Activated CD4-positive, alpha-beta memory T cell treated with anti-CD3 and anti-CD28 coated beads, Interleukin-2, amount 10 ng/mL, durations not matched to agents 7 days and 5 days (primary cell): ENCODE data around the gene RCAN3. TPM values are rescaled to one million over a fixed set of nuclear protein-coding genes. Genes with fewer than 3 reads are reported as not detected.
"Not testable (repeated sequence)": the region's sequence is repeated elsewhere in the genome, so short reads cannot be mapped to it uniquely, and the experiment has no call there.

ENCODE experiments used
- CTCF ChIA-PET: fragments of 350-600 bp; sonication (Branson Sonifier 250); formaldehyde crosslinking; loops from one replicate; lab custom pipeline; 2021; ENCODE audit warnings: antibody characterized with exemption, inconsistent platforms; lab: Charles Lee
- POLR2A ChIA-PET: fragments of 350-600 bp; sonication (Branson Sonifier 250); formaldehyde crosslinking; loops from one replicate; lab custom pipeline; 2021; ENCODE audit warnings: antibody characterized with exemption; lab: Charles Lee
- DNase-seq: peaks from one replicate; pipeline ENCODE4 v3.0.0-alpha.2; 2020
- H3K27ac Mint-ChIP-seq: one replicate; pipeline ENCODE4 v1.8.0; 2021; ENCODE audit warnings: mild to moderate bottlenecking, mixed read lengths
- H3K27me3 Mint-ChIP-seq: one replicate; pipeline ENCODE4 v1.8.0; 2021; ENCODE audit warnings: mixed read lengths
- H3K36me3 Mint-ChIP-seq: one replicate; pipeline ENCODE4 v1.8.0; 2021; ENCODE audit warnings: low read depth, mixed read lengths
- H3K4me1 Mint-ChIP-seq: one replicate; pipeline ENCODE4 v1.8.0; 2021; ENCODE audit warnings: mixed read lengths
- H3K4me3 Mint-ChIP-seq: one replicate; pipeline ENCODE4 v1.8.0; 2021; ENCODE audit warnings: mild to moderate bottlenecking, mixed read lengths
- H3K9me3 Mint-ChIP-seq: one replicate; pipeline ENCODE4 v1.8.0; 2021; ENCODE audit warnings: mixed read lengths
- total RNA-seq, 2 experiments: library from RNA; stranded (reverse); gene quantifications; one replicate each; pipeline ENCODE4 v1.2.3, GENCODE V29; 2021

Gene RCAN3
- total RNA-seq, 2 experiments from 2014 or later, result 59.3 to 62.6 TPM

GRCh38 chr1:24536391-24536840 is 33.8 kb downstream of the RCAN3 start:
- DNase-seq, result peak; percentile 75
- Mint-ChIP-seq H3K27ac (peak overlapping the region; percentile 98), H3K36me3 (peaks cover 63% of the 10 kb centered on the region), H3K27me3 (no peaks in the 10 kb centered on the region), H3K9me3 (no peaks in the 10 kb centered on the region), H3K4me3 (peak overlapping the region; percentile 73), H3K4me1 (peaks cover 74% of the 10 kb centered on the region)
- CTCF ChIA-PET, result interaction anchor here (0.9 to 2.8 kb wide), 10 partner anchors 10 to 386 kb away, joined by 3 to 25 read pairs (median 8); partner anchors contain the start of genes NIPAL3 and RCAN3
- POLR2A ChIA-PET, result interaction anchor here (0.9 to 6.8 kb wide), 8 partner anchors 32 to 346 kb away, joined by 4 to 100 read pairs (median 10); partner anchors contain the start of genes NIPAL3, RCAN3, SRRM1 and STPG1

DNA sequence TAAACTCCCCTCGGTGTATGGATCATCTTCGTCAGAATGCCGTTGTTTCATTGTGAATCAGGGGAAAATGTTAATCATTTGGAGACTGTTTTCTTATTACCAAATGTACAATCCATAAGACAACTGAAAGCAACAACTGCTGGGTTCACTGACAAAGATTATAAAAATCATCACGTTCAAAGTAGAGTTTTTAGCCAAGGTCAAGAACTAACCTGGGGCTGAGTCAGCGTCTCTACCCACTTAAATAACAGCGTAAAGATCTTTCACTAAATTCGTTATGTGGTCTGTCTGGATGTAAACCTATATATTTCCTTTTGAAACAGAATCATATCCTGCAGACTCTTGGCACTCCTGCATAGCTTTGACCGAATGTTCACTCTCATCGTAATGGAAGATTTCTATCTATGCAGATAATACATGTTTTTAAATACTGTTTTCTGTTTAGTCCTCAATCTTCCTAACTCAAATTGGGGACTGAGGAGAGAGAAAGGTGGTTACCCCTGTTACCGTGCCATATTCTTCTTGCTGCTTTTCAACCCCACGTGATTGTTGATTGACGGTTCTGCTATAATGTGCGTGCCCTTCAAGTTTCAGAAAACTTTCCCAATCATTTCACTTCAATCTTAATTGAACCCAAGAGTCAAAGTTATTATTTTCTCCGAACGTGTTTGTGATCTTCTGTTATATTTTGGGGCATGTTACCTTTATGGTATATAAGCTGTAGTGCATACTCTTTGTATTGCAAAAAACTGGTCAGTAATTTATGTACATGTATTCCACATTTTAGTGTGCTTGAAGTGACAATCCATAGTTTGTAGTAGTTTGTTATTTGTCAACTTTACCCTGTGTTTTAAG is 37.6 kb downstream of the RCAN3 start:
- DNase-seq, result peak; percentile 3
- POLR2A ChIA-PET, result interaction anchor here (0.7 to 2.7 kb wide), 11 partner anchors 34 to 124 kb away, joined by 3 to 14 read pairs (median 6); partner anchors contain the start of genes NIPAL3 and RCAN3
- no peaks in the 10 kb centered on the region for H3K27me3 Mint-ChIP-seq
- H3K4me3 Mint-ChIP-seq, result peak overlapping the region; percentile 44
- CTCF ChIA-PET, result interaction anchor here (0.8 to 4.8 kb wide), 19 partner anchors 10 to 390 kb away, joined by 3 to 28 read pairs (median 4); partner anchors contain the start of gene NIPAL3
- H3K27ac Mint-ChIP-seq, result peak overlapping the region; percentile 81
- peaks cover 42% of the 10 kb centered on the region for H3K36me3 Mint-ChIP-seq
- H3K9me3 Mint-ChIP-seq, result no peaks in the 10 kb centered on the region
- H3K4me1 Mint-ChIP-seq, result peaks cover 77% of the 10 kb centered on the region

DNA sequence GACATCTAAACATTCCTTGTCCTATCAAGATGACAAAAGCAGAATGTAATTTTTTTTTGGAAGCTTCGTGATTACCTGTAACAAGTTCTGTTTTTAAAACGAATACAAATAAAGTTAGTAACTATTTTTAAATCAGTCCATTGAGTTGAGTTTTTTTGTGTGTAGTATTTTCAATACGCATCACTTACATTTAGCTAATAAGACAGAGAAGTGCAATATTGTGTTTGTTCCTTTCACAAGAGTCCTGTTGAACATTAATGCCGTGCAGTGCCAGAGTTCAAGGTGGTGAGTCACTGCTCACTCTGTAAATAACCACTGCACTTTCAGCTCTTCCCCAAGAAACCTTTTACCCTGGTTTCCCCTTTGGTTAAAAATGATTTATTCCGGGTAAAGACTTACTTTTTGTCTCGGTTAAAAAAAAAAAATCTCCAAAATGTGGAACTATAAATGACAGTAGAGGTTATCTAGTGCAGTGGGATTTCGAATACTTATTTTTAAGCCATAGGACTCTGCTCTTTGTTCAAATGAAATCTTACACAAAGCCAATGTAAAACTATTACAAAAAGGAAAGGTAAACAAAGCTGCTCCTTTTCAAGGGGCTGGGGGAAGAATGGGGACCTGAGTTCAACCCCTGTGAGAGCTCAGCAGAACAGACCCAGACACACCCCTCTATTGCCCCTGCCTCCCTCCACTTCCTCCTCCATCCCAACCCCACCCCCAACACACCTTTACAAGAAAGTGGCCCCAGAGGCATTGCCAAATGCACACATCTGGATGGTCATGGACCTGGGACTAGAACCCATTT is 38.5 kb downstream of the RCAN3 start:
- Mint-ChIP-seq H3K27me3 (no peaks in the 10 kb centered on the region), H3K27ac (peak overlapping the region; percentile 81), H3K4me3 (peak overlapping the region; percentile 44), H3K9me3 (no peaks in the 10 kb centered on the region), H3K36me3 (peaks cover 34% of the 10 kb centered on the region), H3K4me1 (peaks cover 74% of the 10 kb centered on the region)
- ChIA-PET CTCF (interaction anchor here (0.8 to 4.8 kb wide), 23 partner anchors 9 to 391 kb away, joined by 3 to 28 read pairs (median 4); partner anchors contain the start of gene NIPAL3), POLR2A (interaction anchor here (0.7 to 2.7 kb wide), 9 partner anchors 23 to 125 kb away, joined by 3 to 14 read pairs (median 8); partner anchors contain the start of genes NIPAL3 and RCAN3)
- peak; percentile 45 for DNase-seq

GRCh38 chr1:24541711-24542346 is 39.2 kb downstream of the RCAN3 start:
- ChIA-PET POLR2A (interaction anchor here (1.2 to 2.7 kb wide), 8 partner anchors 23 to 129 kb away, joined by 3 to 14 read pairs (median 9); partner anchors contain the start of genes NIPAL3, RCAN3 and STPG1), CTCF (interaction anchor here (1.1 to 4.8 kb wide), 14 partner anchors 15 to 293 kb away, joined by 3 to 28 read pairs (median 4); partner anchors contain the start of gene NIPAL3)
- peaks cover 66% of the 10 kb centered on the region for H3K4me1 Mint-ChIP-seq
- H3K27ac Mint-ChIP-seq, result peak overlapping the region; percentile 81
- no peak overlapping the region for H3K4me3 Mint-ChIP-seq
- peak; percentile 47 for DNase-seq
- H3K27me3 Mint-ChIP-seq, result no peaks in the 10 kb centered on the region
- H3K9me3 Mint-ChIP-seq, result no peaks in the 10 kb centered on the region
- peaks cover 27% of the 10 kb centered on the region for H3K36me3 Mint-ChIP-seq

DNA sequence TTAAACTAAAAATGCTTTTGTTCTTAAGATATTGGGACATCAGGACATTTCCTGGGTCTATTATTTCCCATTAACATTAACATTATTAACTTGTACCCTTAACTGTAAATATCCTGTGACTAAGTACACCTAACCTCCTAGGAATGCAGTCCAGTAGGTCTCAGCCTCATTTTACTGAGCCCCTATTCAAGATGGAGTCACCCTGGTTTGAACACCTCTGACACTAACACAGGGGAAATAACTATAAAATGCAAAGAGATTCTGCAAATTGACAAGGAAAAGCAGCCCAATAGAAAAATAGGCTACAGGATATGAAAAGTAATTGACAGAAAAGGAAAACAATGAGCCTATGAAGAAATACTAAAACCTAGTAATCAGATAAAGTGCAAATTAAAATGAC is 41.6 kb downstream of the RCAN3 start:
- H3K27ac Mint-ChIP-seq, result no peak overlapping the region
- DNase-seq, result no peak
- peaks cover 50% of the 10 kb centered on the region for H3K4me1 Mint-ChIP-seq
- H3K9me3 Mint-ChIP-seq, result no peaks in the 10 kb centered on the region
- peaks cover 4% of the 10 kb centered on the region for H3K27me3 Mint-ChIP-seq
- CTCF ChIA-PET, result interaction anchor here (1.0 to 4.8 kb wide), 3 partner anchors 43 to 129 kb away, joined by 3 to 28 read pairs (median 3); partner anchors contain the start of gene NIPAL3
- POLR2A ChIA-PET, result no interaction called here
- peaks cover 11% of the 10 kb centered on the region for H3K36me3 Mint-ChIP-seq
- H3K4me3 Mint-ChIP-seq, result no peak overlapping the region

- POLR2A ChIA-PET, result interaction anchor here (1.0 kb wide), 1 partner anchor 9 kb away, joined by 3 read pairs; no protein-coding TSS in a partner anchor
- H3K36me3 Mint-ChIP-seq, result no peaks in the 10 kb centered on the region
- CTCF ChIA-PET, result interaction anchor here (0.5 to 1.0 kb wide), 2 partner anchors 10 to 357 kb away, joined by 3 to 4 read pairs; no protein-coding TSS in a partner anchor
- no peak for DNase-seq
- no peaks in the 10 kb centered on the region for H3K9me3 Mint-ChIP-seq
- peaks cover 4% of the 10 kb centered on the region for H3K27me3 Mint-ChIP-seq
- peaks cover 36% of the 10 kb centered on the region for H3K4me1 Mint-ChIP-seq
- H3K27ac Mint-ChIP-seq, result no peak overlapping the region
- no peak overlapping the region for H3K4me3 Mint-ChIP-seq
Measured at GRCh38 chr1:24545662-24546061, 43.0 kb downstream of the RCAN3 start.

DNA sequence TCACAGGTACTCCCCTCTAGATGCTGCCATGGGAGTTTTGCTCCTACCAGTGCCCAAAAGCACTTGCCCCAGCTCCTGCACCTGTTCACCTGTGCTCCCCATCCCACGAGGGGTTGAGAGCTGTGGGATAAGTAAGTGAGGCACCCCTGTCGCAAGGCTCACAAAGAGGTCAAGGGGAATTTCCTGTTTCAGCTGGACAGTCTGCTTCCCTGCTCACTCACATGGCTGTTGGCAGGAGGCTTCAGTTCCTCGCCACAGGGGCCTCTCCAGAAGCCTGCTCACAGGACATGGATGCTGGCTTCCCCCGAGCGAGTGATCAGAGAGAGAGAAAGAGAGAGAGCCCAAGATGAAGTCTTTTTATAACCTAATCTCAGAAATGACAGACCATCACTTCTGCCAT is 44.6 kb downstream of the RCAN3 start:
- DNase-seq, result no peak
- no peaks in the 10 kb centered on the region for H3K9me3 Mint-ChIP-seq
- H3K27me3 Mint-ChIP-seq, result peaks cover 4% of the 10 kb centered on the region
- POLR2A ChIA-PET, result no interaction called here
- no peak overlapping the region for H3K27ac Mint-ChIP-seq
- H3K36me3 Mint-ChIP-seq, result no peaks in the 10 kb centered on the region
- CTCF ChIA-PET, result interaction anchor here (0.6 to 1.2 kb wide), 2 partner anchors 40 to 132 kb away, joined by 3 to 9 read pairs; partner anchors contain the start of gene NIPAL3
- peaks cover 21% of the 10 kb centered on the region for H3K4me1 Mint-ChIP-seq
- no peak overlapping the region for H3K4me3 Mint-ChIP-seq

- peaks cover 16% of the 10 kb centered on the region for H3K4me1 Mint-ChIP-seq
- H3K9me3 Mint-ChIP-seq, result no peaks in the 10 kb centered on the region
- POLR2A ChIA-PET, result no interaction called here
- no peak for DNase-seq
- no peak overlapping the region for H3K27ac Mint-ChIP-seq
- H3K36me3 Mint-ChIP-seq, result no peaks in the 10 kb centered on the region
- no peak overlapping the region for H3K4me3 Mint-ChIP-seq
- peaks cover 4% of the 10 kb centered on the region for H3K27me3 Mint-ChIP-seq
- CTCF ChIA-PET, result interaction anchor here (1.0 to 1.2 kb wide), 3 partner anchors 39 to 66 kb away, joined by 3 to 9 read pairs (median 5); no protein-coding TSS in a partner anchor
Measured at GRCh38 chr1:24548070-24548469, 45.4 kb downstream of the RCAN3 start.

- H3K9me3 Mint-ChIP-seq, DNase-seq, H3K36me3 Mint-ChIP-seq, H3K4me3 Mint-ChIP-seq, POLR2A ChIA-PET, H3K27ac Mint-ChIP-seq: not testable (repeated sequence)
- CTCF ChIA-PET, result interaction anchor here (0.7 to 1.2 kb wide), 4 partner anchors 8 to 68 kb away, joined by 3 to 5 read pairs (median 3); no protein-coding TSS in a partner anchor
- Mint-ChIP-seq H3K4me1 (peaks cover 14% of the 10 kb centered on the region), H3K27me3 (peaks cover 11% of the 10 kb centered on the region)
Measured at GRCh38 chr1:24549210-24549609, 46.6 kb downstream of the RCAN3 start.

GRCh38 chr1:24551290-24551959 is 48.8 kb downstream of the RCAN3 start:
- H3K36me3 Mint-ChIP-seq, result no peaks in the 10 kb centered on the region
- peaks cover 25% of the 10 kb centered on the region for H3K27me3 Mint-ChIP-seq
- peaks cover 5% of the 10 kb centered on the region for H3K4me1 Mint-ChIP-seq
- POLR2A ChIA-PET, result no interaction called here
- no peak overlapping the region for H3K4me3 Mint-ChIP-seq
- CTCF ChIA-PET, result no interaction called here
- no peak for DNase-seq
- no peaks in the 10 kb centered on the region for H3K9me3 Mint-ChIP-seq
- no peak overlapping the region for H3K27ac Mint-ChIP-seq

GRCh38 chr1:24551960-24552571 is 49.4 kb downstream of the RCAN3 start:
- H3K4me3 Mint-ChIP-seq, result no peak overlapping the region
- POLR2A ChIA-PET, result no interaction called here
- CTCF ChIA-PET, result no interaction called here
- H3K27me3 Mint-ChIP-seq, result peaks cover 31% of the 10 kb centered on the region
- H3K36me3 Mint-ChIP-seq, result no peaks in the 10 kb centered on the region
- H3K4me1 Mint-ChIP-seq, result peaks cover 7% of the 10 kb centered on the region
- no peak overlapping the region for H3K27ac Mint-ChIP-seq
- no peak for DNase-seq
- H3K9me3 Mint-ChIP-seq, result no peaks in the 10 kb centered on the region
